ENCODE results near the gene RBM33.

Gene RBM33

DNA sequence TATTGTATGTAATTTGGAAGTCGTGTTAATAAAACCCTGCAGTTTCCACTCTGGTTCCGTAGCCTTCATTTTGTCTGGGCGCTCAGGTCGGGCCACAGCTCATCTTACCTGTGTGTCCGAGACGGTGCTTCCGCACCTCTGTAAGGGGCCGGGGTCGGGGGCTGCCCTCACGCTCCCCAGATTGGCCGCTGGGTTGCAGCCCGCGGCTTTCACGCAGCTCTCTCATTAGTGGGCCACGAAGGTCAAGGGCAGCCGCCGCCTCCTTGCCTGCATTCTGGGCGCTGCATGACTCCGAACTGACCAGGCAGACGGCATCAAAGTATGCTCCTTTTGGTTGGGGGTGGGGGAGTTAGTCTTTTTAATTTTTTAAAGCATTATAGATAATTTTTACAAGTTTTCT is 137.0 kb downstream of the RBM33 start:
- DNase-seq: no peak

DNA sequence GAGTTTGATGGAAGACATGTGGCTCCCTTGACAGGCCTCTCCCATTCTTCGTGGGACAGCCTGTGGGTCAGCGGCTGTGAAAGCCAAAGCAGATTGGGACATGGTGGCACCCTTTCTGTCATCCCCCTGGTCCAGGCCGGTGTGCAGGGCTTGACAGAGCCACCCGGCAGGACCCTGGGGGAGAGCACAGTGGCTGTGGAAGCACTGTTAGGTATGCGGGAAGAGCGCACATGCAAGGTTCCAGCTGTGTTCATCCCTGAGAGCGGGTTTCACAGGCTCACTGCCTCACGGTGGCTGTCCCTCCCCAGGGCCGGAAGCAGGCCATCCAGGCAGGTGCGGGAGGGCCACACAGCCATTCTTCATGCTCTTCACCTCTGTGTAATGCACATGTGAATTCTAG is 138.0 kb downstream of the RBM33 start:
- no peak for DNase-seq

DNA sequence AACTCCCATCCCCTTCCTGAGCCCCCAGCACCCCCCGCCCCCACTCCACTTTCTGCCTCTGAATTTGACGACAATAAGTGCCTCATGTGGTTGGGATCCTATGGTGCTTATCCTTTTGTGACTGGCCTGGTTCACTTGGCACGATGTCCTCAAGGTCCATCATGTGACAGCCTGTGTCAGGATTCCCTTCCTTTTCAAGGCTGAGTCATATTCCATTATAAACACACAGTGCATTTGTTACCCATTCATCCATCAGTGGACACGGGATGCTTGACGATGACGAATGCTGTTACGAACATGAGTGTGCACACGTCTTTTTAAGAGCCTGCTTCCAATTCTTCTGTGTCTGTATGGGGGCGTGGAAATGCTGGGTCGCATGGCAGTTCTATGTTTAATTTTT is 141.1 kb downstream of the RBM33 start:
- no peak for DNase-seq

DNA sequence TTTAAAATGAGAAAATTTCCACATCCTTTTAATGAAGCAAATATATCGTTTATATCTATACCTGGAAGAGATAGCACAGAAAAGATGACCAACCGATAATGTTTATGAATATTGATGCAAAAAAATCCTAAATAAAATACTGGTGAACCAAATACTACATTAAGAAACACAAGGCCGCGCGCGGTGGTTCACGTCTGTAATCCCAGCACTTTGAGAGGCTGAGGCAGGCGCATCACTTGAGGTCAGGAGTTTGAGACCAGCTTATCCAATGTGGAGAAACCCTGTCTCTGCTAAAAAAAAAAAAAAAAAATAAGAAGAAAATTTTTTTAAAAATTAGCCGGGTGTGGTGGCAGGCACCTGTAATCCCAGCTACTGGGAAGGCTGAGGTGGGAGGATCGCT is 142.0 kb downstream of the RBM33 start:
- DNase-seq: no peak

DNA sequence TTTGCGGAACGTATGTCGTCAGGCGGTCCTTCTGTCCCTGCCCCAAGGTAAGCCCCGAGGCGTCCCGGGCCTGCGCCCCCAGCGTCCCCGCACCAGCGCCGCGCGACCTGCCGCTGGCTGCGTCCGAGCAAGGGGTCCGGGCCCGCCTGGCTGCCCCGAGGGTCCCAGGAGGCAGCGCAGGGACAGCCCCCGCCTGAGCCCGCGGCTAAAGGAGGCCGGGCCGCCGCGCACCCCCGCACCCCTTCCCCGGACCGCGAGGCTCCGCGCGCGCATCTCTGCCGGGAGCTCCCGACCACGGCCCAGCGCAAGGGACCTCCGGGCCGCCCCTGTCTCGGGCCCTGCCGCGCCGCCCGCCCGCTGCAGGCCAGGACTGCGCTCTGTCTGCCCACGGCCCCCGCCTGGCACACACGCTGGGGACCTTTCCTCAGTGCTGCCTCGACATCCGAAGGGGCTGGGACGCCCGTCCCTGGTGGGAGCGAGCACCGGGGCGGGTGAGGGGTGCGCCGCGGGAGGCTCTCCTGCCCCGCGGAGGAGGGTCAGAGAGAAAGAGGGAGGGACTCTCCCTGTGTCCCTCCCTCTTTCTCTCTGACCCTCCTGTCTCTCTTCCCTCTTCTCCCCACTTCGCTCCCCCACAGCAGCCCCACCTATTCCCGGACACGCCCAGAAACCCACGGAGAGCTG is 142.8 kb downstream of the RBM33 start:
- no peak for DNase-seq

DNA sequence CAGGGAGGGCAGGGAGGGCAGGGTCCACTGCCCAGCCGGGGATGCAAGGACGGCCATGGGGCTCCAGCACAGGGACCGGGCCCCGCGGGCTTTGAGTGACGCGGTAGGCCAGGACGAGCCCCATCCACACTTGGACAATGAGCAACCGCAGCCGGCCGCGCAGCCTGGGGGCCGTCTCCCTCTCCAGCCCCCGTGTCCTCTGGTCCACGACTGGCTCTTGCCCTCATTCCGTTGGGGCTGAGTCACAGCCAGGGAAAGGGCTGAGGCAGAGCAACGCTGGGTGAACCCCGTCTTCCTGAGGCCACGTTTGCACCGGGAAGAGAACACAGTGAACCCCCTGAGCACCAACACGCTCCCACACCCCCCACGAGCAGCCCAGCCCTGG is 144.1 kb downstream of the RBM33 start:
- DNase-seq: no peak

DNA sequence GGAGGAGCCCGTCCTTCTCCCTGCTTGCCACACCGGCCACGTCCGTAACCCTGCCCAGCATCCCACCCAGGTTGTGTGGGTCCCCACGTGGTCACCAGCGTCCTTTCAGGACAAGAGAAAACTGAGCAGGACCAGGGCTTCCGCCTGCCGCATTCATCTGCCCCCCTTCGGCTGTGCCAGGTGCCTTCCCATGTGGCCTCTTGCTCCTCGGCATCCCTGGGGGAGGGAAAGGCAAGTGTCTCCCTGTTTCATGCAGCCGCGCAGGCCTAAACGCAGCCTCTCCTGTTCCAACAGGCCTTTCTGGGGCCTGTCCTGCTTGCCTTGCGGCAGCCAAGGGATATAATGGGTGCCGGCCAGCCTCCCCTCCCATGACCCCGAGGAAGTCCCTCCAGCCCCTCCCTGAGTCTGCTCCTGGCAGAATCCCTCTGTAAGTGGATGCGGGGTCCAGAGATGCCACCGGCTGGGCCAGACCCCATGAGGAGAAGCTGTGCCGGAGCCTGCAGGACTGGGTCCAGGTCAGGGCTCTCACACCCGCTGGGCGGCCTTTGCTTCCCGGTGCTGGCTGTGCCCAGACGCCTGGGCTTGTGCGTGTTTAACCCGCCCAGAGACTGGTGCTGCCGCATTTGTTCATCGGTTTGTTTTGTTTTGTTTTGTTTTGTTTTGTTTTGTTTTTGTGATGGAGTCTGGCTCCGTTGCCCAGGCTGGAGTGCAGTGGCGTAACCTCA is 144.7 kb downstream of the RBM33 start:
- DNase-seq: no peak

DNA sequence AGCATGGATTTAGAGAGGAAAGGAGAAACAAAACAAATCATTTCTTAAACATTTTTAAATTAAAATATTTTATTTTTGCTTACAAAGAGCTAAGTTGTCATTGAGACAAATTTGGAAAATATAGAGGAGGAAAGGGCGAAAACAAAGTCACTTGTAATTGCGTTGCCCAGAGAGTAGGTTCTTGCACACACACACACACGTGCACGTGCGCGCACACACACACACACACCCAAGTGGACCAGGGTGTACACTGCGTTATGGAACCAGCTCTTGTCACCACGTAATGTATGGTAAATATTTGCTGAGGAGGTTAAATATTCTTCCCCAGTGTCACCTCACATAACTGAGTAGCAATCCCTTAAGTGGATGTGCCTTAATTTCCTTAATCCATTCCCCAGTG is 146.2 kb downstream of the RBM33 start:
- DNase-seq: no peak

DNA sequence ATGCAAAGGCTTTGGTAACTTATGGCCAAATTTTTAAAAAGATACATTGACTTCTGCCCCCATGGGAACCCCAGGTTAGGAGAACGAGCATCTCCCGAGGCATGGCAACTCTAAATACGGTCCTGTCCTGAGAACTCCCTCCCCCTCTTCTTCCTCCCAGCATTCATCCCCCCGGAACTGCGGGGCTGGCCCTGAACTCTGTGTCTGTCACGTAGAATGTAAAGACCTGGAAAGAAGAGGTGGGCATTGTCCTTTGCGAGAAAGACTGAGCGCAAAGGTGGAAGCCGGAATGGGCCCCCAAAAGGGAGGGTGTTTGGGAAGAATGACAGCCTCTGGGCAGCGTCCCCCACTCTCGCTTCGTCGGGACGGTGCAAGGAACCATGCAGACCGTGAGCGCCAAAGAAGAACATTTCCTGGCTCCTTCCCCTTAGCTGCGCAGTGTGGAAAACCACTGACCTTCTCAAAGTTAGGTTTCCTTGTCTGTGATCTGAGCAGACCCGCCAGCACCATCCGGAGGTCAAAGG is 146.8 kb downstream of the RBM33 start:
- no peak for DNase-seq

DNA sequence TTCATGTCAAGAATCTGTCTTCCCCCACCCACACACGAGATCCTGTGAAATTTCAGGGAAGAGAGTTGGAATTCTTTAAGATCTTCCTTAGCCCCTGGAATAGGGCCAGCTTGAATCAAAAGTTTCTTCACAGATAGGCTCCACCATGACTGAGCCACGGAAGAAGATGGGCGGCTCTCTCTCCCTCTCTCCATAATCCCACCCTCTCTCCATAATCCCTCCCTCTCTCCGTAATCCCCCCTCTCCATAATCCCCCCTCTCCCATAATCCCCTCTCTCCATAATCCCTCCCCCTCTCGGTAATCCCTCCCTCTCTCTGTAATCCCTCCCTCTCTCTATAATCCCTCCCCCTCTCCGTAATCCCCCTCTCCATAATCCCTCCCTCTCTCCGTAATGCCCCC is 147.4 kb downstream of the RBM33 start:
- no peak for DNase-seq

DNA sequence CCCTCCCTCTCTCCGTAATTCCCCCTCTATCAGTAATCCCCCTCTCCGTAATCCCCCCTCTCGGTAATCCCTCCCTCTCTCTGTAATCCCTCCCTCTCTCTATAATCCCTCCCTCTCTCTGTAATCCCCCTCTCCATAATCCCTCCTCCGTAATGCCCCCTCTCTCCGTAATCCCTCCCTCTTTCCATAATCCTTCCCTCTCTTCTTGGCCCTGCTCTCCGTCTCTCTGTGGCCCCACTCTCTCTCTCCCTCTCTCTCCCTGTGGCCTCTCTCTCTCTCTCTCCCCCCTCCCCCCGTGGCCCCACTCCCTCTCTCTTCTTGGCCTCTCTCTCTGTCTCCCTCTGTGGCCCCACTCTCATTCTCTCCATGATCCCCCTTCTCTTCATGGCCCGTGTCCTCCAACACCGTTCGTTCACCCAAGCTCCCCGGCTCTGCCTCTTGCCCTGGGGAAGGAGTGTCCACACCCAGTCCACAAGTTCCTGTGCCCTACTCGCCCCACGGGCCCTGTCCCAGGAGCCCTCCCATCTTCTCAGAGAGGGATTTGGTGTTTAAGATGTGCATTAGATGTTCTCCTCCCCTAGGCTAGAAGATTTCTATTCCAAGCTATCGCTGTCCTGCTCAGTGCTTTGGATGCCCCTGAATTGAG is 148.0 kb downstream of the RBM33 start:
- no peak for DNase-seq

DNA sequence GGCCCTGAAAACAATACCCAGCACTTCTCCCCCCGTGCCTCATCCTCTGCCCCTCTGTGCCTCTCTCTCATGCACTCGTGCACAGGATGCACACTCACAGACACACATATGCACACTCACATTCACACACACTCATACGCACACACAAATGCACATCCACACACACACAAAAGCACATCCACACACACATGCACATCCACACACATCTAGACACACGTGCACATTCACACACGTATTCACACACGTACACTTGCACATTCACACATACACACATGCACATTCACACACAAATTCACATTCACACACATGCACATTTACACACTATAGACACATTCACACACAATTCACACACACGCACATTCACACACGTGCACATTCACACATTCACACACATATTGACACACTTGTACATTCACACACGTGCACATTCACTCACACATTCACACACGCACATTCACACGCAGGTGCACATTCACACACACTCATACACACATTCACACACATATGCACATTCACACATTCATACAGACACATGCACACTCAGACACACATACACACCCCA is 148.6 kb downstream of the RBM33 start:
- no peak for DNase-seq

DNA sequence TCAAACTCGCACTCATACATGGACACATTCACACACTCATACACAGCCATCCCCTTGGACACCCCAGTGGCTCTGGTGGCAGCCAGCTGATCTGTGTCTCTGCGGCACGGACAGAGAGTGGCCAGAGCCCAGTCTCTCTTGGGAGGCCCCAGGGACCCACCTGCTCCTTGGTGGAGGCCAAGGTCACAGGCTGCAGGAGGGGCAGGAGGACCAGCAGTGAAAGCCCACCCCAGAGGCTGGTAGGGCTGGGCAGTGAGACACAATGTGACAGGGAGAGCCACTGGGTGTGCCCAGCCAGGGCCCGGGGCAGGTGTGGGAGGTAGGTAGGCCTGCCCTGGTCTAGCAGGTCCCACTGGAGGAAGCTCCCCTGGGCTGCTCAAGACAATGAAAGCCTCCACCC is 149.3 kb downstream of the RBM33 start:
- DNase-seq: no peak

DNA sequence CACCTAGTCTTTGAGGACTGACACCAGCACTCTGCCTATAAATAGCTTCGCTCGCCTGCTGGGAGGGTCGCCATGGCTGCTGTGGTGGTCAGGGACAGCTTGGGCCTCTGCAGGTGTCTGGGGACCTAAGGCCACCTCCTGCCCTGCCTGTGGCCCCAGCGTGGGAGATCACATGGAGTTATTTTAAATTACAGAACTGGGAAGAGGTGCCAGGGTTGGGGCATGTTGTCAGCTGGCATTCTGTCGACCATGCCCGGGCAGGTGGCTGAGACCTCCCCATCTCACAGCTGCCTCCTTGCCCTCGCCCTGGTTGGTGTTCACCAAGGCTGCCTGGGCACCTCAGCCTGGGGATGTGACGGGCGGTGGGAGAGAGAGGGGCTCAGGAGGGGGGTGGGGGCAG is 149.7 kb downstream of the RBM33 start:
- DNase-seq: no peak

DNA sequence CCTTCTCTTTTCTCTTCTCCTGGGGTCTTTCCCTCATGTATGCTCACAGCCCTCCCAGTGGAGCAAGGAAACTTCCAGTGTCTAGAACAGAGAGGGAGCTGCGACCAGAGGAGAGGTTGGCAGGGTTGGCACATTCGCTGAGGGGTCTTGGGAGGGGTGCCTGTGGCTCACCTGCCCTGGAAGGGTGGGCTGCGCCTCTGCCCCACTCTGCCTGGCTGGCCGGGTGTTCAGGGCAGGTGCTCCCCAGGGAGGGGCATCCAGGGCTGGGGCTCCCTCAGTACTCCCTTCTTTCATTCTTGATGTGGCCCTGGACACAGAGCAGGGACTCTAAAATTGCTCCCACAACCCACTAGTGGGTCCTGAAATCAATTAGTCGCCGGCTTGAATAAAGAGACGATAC is 150.9 kb downstream of the RBM33 start:
- no peak for DNase-seq

DNA sequence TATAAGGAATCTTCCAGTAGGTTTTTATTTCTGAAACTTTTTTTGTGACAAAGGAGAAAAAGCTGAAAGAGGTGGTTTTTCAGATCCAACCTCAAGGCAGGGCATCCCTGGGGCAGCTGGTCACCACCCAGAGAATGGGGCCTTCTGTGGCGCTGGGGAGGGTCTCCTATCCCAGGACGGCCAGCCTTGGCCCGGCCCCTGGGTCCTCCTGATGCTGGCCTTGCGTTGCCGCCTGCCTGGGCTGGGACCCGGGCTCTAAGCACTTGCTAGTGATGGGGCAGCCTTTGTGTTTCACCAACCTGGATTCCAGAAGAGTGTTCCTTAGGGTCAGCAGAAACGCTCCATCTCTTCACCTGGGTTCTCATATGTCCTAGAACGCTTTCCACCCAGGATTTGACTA is 151.5 kb downstream of the RBM33 start:
- DNase-seq: no peak

DNA sequence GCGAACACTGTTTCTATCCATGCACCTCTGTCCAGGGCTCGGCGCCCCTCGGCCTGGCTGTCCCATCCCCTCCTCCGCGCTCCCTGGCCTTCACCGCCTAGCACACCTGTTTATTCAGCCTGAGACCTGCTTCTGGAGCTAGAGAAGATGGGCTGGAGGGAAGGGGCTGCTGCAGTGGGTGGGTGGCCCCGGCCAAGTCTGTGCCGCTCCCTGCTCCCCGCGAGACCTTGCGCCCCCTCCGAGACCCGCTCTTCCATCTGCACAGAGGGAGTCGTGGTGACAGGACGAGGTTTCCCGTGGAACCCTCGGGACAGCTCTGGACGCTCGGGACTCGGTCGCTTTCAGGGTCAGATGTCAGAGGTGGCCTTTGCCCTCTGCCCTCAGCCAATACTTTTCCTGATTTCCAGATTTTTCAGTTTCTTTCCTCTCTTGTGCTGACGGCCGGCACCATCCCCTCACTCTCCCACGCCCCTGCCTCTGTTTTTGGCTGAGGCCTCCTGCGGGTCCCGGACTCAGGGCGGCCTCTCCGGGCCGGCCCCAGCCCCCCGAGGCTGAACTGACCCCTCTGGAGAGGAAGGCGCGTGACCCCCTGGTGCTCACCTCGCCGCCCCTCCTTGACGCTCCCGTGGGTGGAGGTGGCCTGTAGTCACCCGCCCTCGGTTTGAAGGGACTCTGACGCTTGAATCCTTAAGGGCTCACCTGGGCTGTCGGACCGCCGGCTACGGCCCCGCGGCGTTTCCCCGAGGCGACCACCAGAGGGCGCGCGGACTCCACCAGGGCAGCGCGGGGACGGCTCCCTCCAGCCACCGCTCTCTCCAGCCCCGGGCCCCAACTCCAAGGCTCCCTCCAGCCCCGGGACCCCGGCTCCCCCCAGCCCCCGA is 152.2 kb downstream of the RBM33 start:
- peak; percentile 65 for DNase-seq

DNA sequence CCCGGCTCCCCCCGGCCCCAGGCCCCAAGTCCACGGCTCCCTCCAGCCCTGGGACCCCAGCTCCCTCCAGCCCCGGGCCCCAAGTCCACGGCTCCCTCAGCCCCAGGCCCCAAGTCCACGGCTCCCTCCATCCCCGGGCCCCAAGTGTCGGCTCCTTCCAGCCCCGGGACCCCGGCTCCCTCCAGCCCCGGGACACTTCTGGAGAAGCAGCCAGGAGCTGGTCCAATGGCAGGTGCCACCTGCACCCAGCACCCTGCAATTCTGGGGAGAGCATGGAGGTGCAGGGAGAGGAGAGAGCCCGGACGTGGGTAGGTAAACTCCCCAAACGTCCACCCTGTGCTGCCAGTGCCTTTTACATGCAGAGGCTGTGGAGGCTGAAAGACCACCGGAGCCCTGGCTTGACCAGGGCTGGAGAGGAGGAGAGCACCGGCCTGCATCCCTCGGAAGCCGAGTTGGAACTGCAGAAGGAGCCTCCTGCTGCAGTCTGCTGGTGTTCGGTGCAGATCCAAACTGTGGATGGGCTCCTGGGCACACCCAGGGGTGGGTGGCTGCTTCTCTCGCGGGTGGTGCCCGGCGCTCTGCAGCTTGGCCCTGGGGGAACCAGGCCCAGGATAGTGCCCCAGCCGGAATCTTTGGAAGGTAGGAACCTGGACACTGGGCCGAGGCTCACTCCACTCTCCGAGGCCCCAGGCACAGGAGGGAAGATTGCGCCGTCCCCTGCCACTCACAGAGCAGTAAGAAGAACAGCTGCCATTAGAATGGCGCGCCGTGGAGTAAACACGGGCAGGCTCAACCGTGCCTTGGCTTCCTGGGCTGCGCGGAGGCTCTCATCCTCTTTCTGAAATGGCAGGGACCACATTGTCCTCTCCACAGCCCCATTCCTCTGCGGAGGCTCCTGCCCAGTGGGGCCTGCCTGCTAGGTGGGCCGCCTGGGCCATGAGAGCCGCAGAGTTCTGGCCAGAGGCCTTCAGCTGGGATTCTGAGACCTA is 153.1 kb downstream of the RBM33 start:
- DNase-seq: no peak

DNA sequence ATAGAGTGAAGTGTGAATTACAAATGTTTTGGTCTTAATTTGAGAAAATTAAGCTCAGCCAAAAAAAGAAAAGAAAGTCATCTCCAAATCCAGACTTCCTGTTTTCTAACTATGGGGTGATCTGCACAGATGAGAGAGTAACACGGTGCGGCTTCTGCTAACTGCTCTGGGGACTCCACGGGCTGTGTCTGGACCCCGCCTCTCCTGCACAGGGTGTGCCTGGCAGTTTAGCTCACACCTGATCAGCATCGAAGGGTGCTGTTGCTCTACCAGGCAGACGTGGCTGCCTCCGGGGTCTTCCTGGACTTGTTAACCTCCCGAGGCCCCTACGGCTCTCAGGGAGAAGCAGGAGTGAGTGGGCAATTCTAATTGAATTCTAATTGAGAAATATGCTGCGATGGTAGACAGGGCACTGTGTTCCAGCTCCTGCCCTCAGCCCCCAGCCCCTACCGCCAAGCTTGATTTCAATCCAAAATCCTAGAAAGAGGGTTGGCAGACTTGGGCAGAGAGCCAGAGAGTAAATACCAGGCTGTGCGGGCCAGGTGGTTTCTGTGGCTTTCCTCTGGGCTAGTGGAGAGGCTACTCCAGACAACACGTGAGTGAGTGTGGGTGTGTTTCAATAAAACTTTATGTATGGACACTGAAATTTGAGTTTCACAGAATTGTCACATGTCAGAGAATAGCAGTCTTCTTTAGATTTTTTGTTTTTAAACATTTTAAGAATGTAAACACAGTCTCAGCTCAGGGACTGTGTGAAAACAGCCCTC is 154.4 kb downstream of the RBM33 start:
- peak; percentile 54 for DNase-seq

DNA sequence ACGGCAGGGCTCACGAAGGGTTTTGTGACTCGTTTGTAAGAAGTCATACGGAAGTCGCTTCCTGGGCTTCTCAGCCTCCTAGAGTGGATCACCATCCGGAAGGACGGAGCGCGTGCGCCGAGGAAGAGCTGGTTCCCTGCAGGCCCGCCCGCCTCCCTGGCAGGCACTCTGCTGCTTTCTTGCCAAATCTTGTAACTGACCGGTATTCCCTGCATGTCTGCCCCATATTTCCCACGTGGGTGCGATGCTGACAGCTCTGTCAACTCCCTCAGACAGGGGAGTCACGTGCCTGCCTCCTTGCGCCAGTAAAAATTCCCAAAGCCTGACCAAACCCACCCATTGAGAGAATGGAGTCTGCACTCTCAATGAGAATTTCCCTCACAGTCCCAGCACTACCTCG is 155.1 kb downstream of the RBM33 start:
- no peak for DNase-seq

DNA sequence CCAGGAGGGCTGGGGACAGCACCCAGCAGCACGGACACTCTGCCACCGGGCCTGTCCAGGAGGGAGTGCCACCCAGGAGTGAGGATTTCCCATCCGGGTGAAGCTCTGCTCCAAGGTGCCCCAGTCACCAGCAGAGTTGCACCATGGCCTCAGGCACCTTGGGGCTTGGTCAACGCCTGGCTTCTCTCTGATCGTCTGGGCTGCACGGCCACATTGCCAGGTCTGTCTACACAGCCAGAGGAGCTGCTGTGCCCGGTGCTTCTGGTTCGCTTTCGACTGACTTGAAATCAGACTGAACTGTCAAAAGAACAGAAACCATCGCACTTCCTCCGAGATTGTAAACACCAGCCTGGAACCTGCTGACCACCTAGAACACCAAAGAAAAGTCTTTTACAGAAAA is 155.8 kb downstream of the RBM33 start:
- DNase-seq: no peak
